ENCODE measurements around the gene KLF6.

The KLF6 gene

GRCh38 chr10:3774018-3774813 lies 10.8 kb downstream of the KLF6 start:
- no peak for DNase-seq

- no peak for DNase-seq
Measured at GRCh38 chr10:3773460-3774017, 11.5 kb downstream of the KLF6 start.

GRCh38 chr10:3772361-3773171 lies 12.4 kb downstream of the KLF6 start:
- DNase-seq: no peak

- DNase-seq: no peak
Measured at GRCh38 chr10:3770611-3771110, 14.3 kb downstream of the KLF6 start.

- no peak for DNase-seq
Measured at GRCh38 chr10:3769556-3769955, 15.5 kb downstream of the KLF6 start.

- DNase-seq: no peak
Measured at GRCh38 chr10:3766046-3766756, 18.8 kb downstream of the KLF6 start.

GRCh38 chr10:3765146-3765545 lies 19.9 kb downstream of the KLF6 start:
- DNase-seq: no peak

- no peak for DNase-seq
Measured at GRCh38 chr10:3764626-3765112, 20.3 kb downstream of the KLF6 start.

- no peak for DNase-seq
Measured at GRCh38 chr10:3763852-3764625, 21.0 kb downstream of the KLF6 start.

GRCh38 chr10:3763035-3763456 lies 22.0 kb downstream of the KLF6 start:
- no peak for DNase-seq

GRCh38 chr10:3762309-3762708 lies 22.7 kb downstream of the KLF6 start:
- DNase-seq: no peak

GRCh38 chr10:3761904-3762303 lies 23.1 kb downstream of the KLF6 start:
- DNase-seq: no peak

GRCh38 chr10:3761021-3761686 lies 23.9 kb downstream of the KLF6 start:
- DNase-seq: no peak

- DNase-seq: no peak
Measured at GRCh38 chr10:3760083-3760482, 24.9 kb downstream of the KLF6 start.

GRCh38 chr10:3759397-3759796 lies 25.6 kb downstream of the KLF6 start:
- DNase-seq: no peak

GRCh38 chr10:3758491-3758970 lies 26.5 kb downstream of the KLF6 start:
- no peak for DNase-seq

- DNase-seq: no peak
Measured at GRCh38 chr10:3757638-3758490, 27.1 kb downstream of the KLF6 start.

GRCh38 chr10:3757250-3757637 lies 27.8 kb downstream of the KLF6 start:
- no peak for DNase-seq

- no peak for DNase-seq
Measured at GRCh38 chr10:3756360-3756740, 28.7 kb downstream of the KLF6 start.

All from NCI-H187 (cell line).